HG03460 (cell line): ENCODE data around the gene IL36A.

ENCODE experiments used
- ATAC-seq: cut with Tn5 transposase; IDR thresholded peaks from one replicate; pipeline ENCODE4 v1.9.1; 2021; ENCODE audit not compliant: unreplicated experiment

Gene IL36A, protein sequence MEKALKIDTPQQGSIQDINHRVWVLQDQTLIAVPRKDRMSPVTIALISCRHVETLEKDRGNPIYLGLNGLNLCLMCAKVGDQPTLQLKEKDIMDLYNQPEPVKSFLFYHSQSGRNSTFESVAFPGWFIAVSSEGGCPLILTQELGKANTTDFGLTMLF

DNA sequence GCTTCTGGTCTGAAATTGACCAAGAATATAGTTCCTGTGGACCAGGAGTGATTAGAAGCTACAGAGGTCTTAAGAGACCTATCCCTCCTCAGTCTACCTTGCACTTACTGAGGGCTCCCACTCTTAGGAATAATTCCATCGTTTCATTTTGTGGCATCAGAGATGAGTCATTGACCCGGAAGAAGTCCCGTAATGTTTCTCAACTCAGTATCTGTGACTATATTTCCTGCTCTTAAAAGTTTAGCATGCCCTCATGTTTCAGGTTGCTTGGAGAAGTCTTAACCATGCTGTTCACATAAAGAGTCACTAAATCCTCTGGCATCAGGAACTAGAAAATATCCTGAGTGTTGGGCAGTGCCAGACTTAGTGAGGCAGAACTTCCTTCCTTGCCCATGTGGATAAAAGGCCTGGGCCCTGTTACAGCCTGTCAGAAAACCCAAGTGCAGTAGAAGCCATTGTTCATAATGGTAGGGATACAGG is at the start of gene IL36A:
Gene IL36A, plus strand, starts transcription at position 430 of the 480 bp plus-strand sequence. CDS start 413 bp downstream, outside the sequence.
- no peak for ATAC-seq

DNA sequence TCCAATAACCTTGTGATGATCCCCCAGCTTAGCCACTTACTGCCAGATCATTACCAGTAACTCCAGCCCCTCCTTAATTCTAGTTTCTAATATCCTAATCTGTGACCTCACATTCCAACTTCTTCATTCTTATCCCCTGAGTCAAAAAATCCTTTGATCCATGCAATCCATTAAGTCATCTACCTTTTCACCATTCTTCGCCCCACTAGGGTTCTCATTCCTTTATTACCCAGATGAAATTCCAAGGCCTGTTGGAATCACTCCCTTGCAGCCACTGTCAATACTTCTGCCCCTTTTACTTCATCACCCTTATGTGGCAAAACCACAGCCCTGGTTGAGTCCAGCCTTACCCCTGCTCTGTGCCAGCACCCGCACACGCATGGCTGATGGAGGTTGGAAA is 47.7 kb upstream of the IL36A start:
- no peak for ATAC-seq

DNA sequence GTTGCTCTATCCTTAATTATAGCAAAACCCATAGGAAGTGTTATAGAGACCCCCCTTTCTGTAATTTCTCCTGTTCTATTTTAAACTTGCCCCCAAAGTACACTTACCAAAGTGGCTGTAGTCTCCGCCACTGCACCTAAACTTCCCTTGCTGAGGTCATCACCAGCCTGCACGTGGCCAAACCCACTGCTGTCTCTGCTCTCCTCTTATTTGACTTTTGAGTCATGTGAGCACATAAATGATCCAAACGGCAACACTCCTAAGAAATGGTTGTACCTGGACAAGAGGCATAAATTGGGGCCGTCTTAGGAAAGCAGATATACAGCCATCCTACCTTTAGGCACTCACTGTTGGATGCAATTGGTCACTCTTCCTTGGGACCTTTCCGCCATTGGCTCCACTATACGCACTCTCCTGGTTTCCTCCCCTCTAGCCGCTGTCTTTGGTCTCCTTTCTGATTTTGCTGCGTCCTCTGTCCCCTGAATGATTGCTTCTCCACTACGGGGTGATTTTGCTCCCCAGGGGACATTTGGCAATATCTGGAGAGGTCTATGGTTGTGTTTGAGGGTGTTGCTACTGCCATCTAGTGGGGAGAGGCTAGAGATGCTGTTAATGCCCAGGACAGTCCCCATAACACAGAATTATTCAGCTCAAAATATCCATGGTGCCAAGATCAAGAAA is 46.7 kb upstream of the IL36A start:
- ATAC-seq: no peak

DNA sequence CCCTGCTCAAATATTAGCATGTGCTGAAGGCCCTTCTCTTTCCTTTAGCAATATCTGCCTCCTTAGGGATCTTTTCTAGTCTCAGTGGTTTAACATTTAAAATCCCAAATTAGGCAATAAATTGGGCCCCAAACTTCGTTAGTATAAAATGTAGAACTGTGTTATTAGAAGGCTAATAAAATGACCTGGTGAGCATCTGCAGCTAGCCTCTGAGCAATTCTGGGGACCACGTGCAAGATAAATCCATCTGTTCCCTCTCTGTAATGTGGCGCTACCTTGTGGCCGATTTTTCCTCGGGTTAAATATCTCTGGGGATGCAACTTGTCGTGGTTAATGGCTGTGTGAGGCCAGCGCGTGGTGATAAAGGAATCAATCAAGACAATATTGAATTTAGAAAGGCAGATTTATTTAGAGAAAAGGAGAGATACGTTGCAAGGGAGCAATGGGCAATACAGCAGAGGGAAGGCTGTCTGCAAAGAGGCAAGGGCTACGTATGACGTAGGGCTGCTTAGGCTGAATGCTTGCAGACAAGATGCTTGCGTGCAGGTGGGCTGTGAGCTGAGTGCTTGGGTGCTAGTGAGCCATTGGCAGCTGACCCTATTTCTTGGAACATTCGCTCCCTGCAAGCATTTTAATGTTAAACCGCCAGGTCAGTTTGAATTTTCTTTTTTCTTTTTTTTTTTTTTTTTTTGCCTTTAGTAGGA is 46.0 kb upstream of the IL36A start:
- no peak for ATAC-seq

DNA sequence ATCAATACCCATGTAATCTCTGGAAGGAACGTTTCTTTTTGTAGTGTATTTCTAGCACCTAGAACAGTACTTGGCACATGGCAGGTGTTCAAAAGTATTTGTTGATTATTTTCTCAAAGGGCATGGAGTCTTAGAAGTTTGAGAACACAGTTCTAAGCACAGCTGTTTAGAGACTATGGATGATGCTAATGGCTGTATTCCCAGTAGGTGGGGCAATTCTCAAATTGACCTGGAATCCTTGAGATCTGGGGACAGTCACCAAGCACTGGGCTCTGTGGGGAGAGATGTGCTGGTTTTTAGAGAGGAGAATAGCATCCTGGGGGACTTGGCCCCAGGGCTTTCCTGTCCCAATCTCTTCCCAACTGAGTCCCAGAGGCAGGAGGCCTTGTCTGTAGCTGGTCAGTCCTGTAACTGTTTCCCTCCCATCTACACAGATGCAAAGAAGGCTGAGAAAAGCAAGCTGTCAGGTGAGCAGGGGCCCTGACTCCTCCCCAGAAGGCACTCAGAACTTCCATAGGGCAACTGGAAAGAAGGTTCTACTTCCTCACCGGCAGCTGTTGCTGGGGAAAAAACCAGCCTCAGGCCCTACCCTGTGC is 44.9 kb upstream of the IL36A start:
- no peak for ATAC-seq

DNA sequence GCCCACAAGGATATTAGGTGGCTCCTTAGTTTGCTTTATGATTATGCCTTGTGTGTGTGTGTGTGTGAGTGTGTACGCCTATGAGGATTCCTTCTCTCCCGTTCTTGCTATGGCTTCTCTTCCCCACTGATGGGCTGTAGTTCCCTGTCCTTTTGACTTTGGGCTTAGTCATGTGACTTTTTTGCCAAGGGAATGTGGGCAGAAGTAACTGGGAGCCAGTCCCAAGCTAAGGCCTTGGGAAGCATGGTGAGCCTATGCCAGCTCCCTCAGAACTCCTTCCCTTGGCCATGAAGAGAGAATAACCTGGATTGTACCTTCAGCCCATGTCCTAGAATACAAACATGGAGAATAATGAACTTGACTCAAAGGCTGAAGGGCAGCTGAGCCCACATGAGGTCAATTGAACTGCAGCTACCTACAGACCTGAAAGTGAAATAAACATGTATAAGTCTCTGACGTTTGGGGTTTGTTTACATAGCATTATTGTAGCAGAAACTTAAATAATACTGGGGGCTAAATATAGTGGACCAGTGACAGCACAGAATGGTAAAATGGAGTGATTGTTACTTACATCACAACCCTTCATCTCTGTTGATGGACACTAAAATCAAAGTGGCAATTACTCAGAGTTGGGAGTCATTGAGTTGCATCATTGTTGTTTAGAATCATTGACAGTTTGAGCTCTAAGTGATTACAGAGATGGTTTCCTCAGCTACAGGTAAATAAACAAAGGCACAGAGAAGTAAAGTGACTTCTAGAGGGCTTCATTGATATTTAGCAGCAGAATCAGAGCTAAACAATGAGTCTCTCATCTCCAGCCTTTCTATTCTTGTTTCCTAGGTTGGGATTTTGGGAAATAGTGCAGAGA is 42.7 kb upstream of the IL36A start:
- ATAC-seq: no peak

DNA sequence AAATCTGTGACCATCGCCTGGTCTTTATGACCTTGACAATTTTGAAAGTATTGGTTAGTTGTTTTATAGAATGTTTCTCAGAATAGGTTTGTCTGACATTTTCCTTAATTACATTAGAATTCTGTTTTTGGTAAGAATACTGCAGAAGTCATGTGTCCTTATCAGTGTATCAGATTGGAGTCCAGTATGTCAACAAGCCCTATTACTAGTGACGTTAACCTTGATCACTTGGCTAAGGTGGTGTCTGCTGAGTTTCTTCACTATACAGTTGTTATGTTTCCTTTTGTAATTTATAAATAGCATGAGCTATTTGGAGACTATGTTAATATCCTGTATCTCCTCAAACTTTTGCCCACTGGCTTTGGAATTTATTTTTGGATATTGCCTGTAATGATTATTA is 38.2 kb upstream of the IL36A start:
- no peak for ATAC-seq

DNA sequence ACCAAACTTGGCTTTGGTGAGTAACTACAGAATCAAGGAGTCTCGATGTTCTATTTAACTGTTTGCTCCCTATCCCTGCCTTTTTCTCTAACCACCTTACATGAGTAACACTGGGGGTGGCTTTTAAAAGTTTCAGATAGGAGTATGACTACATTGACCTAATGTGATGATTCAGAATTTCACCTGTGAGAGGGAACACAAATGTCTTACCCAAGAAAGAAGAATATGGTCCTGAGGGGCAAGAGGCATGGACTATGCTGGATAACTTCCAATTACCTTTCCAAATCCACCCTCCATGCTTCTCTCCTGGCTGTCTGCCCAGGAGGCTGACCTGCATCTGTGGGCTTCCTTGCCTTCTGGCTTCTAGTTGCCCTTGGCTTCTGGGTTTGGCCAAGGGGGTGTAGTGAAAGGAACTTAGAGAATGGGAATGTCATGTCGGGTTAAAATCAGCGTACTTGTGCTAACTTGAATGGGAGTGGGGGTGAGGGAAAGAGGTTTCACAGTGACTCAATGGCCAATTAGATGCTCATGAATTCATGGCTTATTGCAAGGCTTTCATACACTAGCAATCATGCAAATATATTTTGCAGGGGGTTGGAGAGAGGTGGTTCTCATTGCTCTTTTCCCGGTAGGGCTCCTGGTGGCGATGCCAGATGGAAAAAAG is 32.7 kb upstream of the IL36A start:
- no peak for ATAC-seq

DNA sequence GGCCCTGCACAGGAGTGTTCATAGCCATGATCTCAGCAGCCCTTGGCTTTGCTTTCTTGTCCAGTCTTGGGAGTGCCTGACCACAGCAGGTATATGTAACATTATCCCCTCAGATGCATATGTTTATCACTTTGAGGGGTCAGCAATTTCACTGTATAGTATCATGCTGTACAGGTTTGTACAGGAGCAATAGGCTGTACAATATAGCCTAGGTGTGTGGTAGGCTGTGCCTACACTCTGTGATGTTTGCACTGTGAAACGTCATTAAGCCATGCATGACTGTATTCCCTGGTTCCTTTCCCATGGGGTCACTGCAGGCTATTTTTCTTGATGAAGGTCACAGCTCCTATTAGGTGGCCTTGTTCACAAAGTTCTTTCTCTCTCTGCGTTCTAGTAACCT is 32.1 kb upstream of the IL36A start:
- ATAC-seq: no peak

DNA sequence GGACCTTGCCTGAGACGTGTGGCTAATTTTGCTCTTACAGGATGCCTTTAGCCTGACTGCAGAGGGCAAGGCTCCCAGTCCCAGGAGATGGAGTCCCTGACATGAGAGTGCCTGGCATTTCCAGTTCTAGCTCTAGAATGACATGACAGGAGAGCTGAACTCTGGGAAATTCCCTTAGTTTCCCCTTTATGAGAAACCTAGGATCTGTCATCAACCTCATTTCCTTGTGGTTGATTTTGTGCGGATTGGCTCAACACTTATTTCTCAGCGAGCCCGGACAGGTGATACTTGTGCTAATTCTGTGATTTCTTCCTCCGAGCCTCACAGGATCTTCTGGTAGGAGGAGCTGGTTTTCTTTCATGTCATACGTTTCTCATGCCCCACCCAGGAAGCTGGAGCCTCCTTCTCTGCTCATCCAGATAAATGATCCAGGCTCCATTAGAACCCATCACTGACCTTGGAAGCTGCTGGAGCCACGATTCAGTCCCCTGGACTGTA is 27.7 kb upstream of the IL36A start, which contains the start of gene IL36G:
Gene IL36G, plus strand, starts transcription at position 448 of the 498 bp plus-strand sequence. CDS start 633 bp downstream, outside the sequence.
- ATAC-seq: no peak

DNA sequence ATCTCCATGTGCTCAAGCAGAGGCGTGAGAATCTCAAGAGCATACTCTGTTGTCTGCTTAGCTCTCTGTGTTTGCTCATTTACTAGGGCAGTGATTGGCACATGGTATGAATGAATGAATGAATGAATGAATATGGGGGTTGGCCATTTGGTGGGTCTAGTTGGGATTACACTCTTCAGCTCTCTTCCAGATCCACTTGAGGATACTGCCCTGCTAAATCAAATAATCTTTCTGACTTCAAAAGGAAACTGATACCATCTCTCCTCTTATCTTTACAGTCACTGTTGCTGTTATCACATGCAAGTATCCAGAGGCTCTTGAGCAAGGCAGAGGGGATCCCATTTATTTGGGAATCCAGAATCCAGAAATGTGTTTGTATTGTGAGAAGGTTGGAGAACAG is 25.5 kb upstream of the IL36A start:
- ATAC-seq: no peak

DNA sequence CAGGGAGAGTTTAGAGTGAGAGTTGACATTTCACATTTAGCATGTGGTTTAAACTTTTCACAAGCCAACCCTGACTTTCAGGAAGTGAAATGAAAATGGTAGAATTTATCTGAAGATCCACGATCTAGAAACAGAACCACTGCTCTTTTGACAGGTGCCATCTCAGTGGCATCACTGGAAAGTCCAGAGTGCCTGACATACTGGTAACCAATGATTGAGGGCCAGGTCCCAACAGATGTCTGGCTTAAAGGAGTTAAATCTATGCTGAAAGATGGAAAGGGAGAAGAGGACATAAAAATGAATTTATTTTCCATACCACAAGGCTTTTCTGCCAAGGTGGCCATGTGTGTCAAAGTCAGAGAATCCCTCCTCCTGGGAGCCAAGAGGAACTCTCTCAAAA is 24.7 kb upstream of the IL36A start:
- ATAC-seq: no peak

DNA sequence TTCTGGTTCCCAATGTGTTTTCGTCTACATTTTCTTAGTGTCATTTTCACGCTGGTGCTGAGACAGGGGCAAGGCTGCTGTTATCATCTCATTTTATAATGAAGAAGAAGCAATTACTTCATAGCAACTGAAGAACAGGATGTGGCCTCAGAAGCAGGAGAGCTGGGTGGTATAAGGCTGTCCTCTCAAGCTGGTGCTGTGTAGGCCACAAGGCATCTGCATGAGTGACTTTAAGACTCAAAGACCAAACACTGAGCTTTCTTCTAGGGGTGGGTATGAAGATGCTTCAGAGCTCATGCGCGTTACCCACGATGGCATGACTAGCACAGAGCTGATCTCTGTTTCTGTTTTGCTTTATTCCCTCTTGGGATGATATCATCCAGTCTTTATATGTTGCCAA is 20.2 kb upstream of the IL36A start:
- no peak for ATAC-seq

DNA sequence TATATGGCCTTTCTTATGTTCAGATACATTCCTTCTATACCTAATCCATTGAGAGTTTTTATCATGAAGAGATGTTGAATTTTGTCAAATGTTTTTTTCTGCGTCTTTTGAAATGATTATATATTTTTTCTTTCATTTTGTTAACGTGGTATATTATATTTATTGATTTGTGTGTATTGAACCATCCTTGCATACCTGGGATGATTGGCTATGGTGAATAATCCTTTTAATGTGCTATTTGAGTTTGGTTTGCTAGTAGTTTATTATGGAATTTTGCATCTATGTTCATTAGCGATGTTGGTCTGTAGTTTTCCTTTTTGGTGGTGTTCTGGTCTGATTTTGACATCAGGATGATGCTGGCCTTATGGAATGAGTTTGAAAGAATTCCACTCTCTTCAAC is 15.6 kb upstream of the IL36A start:
- ATAC-seq: no peak

DNA sequence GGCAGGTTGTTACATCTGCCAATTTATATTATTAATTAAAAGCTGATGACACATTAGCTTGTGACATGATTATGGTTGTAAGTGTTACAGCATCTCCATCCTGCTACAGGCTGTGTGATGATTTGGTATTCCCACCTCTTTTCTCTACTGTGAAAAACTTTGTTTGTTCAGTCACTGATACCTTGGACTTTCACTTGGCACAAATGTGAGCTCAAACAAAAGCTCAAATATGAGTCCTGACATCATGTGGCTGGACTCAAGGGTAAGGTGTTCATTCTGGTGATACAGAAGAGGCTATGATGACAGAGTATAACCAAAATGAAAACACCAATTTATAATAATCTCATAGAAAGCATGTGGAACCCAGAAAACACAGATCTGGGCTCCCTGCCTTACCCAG is 11.4 kb upstream of the IL36A start:
- no peak for ATAC-seq

DNA sequence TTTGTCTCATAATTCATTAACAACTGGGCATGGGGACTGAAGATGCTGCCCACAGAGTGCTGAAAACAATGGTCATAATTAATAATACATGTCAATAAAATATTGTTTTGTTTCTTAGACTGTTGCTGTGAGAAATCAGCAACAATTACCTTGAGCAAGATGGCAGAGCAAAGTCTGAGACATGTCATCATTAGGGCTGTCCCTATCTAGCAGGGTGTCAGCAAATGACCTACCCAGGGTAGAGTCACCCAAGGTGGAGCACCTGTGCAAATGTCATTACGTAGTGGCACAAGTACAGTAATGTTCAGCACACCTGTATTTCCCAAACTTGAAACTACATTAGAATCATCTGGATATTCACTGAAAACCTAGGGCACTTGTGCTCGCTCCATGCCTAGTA is 10.6 kb upstream of the IL36A start:
- ATAC-seq: no peak

DNA sequence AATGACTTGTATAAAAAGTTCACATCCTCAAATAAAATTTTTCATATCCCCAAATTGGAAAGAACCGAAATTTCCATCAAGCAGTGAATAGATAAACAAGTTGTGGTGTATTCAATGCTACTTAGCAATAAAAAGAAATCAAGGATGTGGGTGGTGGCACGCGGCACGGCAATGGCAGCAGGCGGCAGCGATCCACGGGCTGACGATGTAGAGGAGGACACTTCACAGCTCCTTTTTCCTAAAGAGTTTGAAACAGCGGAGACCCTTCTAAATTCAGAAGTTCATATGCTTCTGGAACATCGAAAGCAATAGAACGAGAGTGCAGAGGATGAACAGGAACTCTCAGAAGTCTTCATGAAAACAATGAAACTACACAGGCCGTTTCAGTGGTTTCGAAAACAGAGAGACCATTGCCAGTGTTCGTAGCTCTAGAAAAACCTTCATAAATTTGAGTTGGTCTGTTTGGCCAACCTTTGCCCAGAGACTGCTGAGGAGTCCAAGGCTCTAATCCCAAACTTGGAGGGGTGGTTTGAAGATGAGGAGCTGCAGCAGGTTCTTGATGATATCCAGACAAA is 9.8 kb upstream of the IL36A start:
- no peak for ATAC-seq

DNA sequence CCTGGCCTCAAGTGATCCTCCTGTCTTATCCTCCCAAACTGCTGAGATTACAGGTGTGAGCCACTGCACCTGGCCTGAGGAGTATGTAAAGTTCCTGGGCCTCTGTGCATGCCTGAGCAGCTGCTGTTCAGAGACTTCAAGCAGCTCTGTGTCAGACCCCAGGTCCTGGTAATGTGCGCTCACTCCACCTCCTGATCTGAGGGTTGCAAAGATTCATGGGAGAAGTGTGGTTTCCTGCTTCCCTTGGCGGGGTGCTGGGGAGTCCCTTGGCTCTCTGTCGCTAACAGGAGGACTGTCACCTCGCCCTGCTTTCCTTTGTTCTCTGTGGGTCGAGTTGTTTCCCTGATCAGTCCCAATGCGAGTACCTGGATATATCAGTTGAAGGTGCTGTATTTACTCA is 8.6 kb upstream of the IL36A start:
- no peak for ATAC-seq

DNA sequence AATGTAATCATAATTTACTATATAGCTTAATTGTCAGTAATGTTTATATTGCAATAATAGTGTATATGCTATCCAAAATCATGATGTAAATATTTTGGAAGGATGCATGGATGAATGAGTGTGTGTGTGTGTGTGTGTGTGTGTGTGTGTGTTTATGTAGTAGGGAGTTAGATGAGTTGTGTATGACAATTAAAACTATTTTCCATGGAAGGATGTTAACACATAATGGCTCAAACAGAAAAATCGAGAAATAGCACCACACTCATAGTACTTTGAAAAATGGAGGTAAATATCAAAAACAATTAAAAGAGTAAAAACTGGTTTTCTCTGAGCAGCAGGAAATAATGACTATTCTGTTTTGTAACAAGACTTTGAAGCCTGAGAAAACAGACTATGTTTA is 8.1 kb upstream of the IL36A start:
- no peak for ATAC-seq

DNA sequence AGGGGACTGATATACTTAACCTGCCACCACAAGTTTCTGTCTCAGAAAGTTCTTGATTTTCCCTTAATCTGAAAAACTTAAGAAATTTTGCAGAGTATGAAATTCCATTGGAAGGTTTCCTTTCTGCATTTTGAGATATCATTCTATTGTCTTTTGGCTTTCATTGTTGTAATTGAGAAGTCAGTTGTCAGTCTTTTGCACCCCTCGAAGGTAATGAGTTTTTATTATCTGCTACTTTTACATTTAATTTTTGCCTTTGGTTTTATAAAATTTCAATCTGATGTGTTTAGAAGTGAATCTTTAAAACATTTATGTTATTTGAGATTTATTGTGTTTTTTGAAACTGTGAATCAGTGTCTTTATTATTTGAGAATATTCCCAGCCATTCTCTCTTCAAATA is 4.8 kb upstream of the IL36A start:
- no peak for ATAC-seq
